Kidney epithelial cell (primary cell): Measurements from ENCODE around the gene SLC25A43. TPM values are rescaled to one million over a fixed set of nuclear protein-coding genes. Genes with fewer than 3 reads are reported as not detected.

Experiments
- DNase-seq: peaks from one replicate; pipeline ENCODE4 v3.0.0-alpha.2; 2010; ENCODE audit warnings: low read depth
- H3K27me3 ChIP-seq: 2 replicates; pipeline ENCODE4 v1.6.0; 2011; ENCODE audit warnings: low read length; ENCODE audit not compliant: control insufficient read depth, insufficient read depth
- H3K36me3 ChIP-seq: 2 replicates; pipeline ENCODE4 v1.5.1; 2011; ENCODE audit warnings: low read length; ENCODE audit not compliant: control insufficient read depth, insufficient read depth
- H3K4me3 ChIP-seq: 2 replicates; pipeline ENCODE4 v1.5.1; 2011; ENCODE audit warnings: low read depth, mild to moderate bottlenecking, control low read depth, low read length
- total RNA-seq: library from RNA; depleted of rRNA; stranded (reverse); fragments of >200 nt; gene quantifications from 2 replicates; pipeline ENCODE4 v1.2.3, GENCODE V29; 2015
- TF ChIP-seq, protein P1 (sequence below): IDR thresholded peaks from 2 replicates; pipeline ENCODE4 v1.5.1; 2011; ENCODE audit warnings: mild to moderate bottlenecking, moderate library complexity, low read length, control low read depth, inconsistent platforms; ENCODE audit not compliant: insufficient read depth, poor library complexity, severe bottlenecking

Gene SLC25A43
- total RNA-seq, 1 donor from 2014 or later: 9.8 TPM

DNA sequence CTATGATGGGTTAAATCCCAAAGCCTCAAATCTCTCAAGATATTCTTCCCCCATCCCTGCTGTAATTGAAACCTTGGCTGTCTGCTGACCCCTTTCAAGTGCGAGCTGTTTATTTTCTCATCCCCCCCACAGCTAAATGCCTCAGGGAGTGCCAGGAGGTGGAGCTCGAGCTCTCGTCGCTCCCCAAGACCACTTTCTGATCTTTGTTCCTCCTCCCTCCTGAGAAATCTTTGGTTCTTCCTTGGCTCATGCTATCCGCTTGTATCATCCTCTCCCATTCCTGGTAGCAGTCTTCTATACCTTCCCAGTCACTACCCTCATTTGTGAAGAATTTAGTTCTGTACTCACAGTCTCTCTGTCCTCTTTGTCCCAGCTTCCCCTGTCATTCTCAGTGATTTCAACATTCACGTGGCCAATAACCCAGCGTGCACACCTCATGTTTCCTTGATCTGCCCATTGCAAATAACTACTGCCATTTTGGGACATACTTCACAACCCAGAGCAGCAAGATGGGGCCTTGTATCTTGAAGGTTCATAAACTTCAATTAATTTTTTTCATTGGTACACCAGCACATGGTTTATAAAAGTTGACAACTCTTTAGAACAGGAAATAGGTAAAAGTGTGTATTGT, 9.2 kb upstream of the SLC25A43 start:
- TF ChIP-seq, protein P1, sequence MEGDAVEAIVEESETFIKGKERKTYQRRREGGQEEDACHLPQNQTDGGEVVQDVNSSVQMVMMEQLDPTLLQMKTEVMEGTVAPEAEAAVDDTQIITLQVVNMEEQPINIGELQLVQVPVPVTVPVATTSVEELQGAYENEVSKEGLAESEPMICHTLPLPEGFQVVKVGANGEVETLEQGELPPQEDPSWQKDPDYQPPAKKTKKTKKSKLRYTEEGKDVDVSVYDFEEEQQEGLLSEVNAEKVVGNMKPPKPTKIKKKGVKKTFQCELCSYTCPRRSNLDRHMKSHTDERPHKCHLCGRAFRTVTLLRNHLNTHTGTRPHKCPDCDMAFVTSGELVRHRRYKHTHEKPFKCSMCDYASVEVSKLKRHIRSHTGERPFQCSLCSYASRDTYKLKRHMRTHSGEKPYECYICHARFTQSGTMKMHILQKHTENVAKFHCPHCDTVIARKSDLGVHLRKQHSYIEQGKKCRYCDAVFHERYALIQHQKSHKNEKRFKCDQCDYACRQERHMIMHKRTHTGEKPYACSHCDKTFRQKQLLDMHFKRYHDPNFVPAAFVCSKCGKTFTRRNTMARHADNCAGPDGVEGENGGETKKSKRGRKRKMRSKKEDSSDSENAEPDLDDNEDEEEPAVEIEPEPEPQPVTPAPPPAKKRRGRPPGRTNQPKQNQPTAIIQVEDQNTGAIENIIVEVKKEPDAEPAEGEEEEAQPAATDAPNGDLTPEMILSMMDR: no peak
- no peak for DNase-seq
- H3K27me3 ChIP-seq: no peaks in the 10 kb centered on the region
- H3K4me3 ChIP-seq: no peak overlapping the region
- H3K36me3 ChIP-seq: no peaks in the 10 kb centered on the region

GRCh38 chrX:119391279-119391678, 7.9 kb upstream of the SLC25A43 start:
- DNase-seq: no peak

DNA sequence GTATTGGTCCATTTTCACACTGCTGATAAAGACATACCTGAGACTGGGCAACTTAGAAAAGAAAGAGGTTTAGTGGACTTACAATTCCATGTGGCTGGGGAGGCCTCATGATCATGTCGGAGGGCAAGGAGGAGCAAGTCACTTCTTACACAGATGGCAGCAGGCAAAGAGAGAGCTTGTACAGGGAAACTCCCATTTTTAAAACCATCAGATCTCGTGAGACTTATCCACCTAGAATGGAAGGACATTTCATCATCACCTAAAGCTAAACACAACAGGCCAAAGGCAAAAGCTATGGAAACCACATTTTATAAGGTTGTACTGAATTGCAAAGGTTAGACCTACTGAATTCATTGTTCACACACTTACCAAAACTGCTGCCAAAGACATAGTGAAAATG, 6.0 kb upstream of the SLC25A43 start:
- Histone ChIP-seq H3K36me3 (no peaks in the 10 kb centered on the region), H3K27me3 (no peaks in the 10 kb centered on the region), H3K4me3 (no peak overlapping the region)
- TF ChIP-seq, protein P1: no peak
- no peak for DNase-seq

More at GRCh38 chrX:119391279-119391678, 7.9 kb upstream of the SLC25A43 start:
- no peak overlapping the region for H3K4me3 ChIP-seq
- H3K36me3 ChIP-seq: no peaks in the 10 kb centered on the region
- no peaks in the 10 kb centered on the region for H3K27me3 ChIP-seq
- TF ChIP-seq, protein P1: no peak

DNA sequence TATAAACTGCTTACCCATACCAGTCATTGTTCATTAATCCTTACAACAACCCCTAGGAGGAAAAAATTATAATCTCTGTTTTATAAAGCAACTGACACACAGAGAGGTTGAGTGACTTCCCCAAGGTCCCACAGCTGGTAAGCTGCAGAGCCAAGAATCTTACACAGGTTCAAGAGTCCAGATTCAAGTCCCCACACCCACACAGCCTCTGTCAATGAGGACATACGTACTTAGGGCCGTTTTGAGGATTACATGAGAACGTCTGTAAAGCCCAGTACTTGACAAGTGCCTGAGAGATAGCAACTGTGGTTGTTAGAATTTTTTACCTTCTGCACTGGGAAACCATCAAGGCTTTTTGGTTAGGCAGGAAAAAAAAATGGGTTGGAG, 556 bp upstream of the SLC25A43 start:
- DNase-seq: no peak
- no peaks in the 10 kb centered on the region for H3K36me3 ChIP-seq
- TF ChIP-seq, protein P1: no peak
- H3K27me3 ChIP-seq: no peaks in the 10 kb centered on the region
- H3K4me3 ChIP-seq: peak overlapping the region; percentile 54

GRCh38 chrX:119399772-119400101, 601 bp downstream of the SLC25A43 start:
- TF ChIP-seq, protein P1: no peak
- no peak for DNase-seq
- H3K36me3 ChIP-seq: no peaks in the 10 kb centered on the region
- no peaks in the 10 kb centered on the region for H3K27me3 ChIP-seq
- H3K4me3 ChIP-seq: peak overlapping the region; percentile 54

- Histone ChIP-seq H3K27me3 (no peaks in the 10 kb centered on the region), H3K4me3 (no peak overlapping the region), H3K36me3 (no peaks in the 10 kb centered on the region)
- TF ChIP-seq, protein P1: no peak
- DNase-seq: no peak
Measured at GRCh38 chrX:119401569-119401968, 2.4 kb downstream of the SLC25A43 start.
